PC-9 (cell line): ENCODE data around the gene SLC2A4RG. TPM values are rescaled to one million over a fixed set of nuclear protein-coding genes. Genes with fewer than 3 reads are reported as not detected.

Experiments
- BruUV-seq: library from RNA; stranded (reverse); fragments of 400-500 nt; replicated peaks from 2 replicates; lab custom pipeline; 2021; lab: Mats Ljungman, UMichigan
- CTCF ChIA-PET: fragments of 300-600 bp; sonication (Branson Sonifier 250); formaldehyde crosslinking; loops from one replicate; lab custom pipeline; 2022; ENCODE audit warnings: antibody characterized with exemption; lab: Charles Lee
- POLR2A ChIA-PET: fragments of 300-600 bp; sonication (Branson Sonifier 250); formaldehyde crosslinking; loops from one replicate; lab custom pipeline; 2022; ENCODE audit warnings: antibody characterized with exemption; ENCODE audit not compliant: unreplicated experiment; lab: Charles Lee
- DNase-seq, 2 experiments: peaks; one replicate each; pipeline versions ENCODE4 v3.0.0 to v3.0.0-alpha.2; 2015 to 2022; ENCODE audit warnings: mixed read lengths in 1 of 2
- H2AFZ ChIP-seq: fragments of 200-600 bp; sonication (generic); 2 replicates; pipeline ENCODE4 v1.8.1; 2017; ENCODE audit warnings: antibody characterized with exemption
- H3F3A ChIP-seq: fragments of 200-600 bp; sonication (generic); 2 replicates; pipeline ENCODE4 v1.8.1; 2017; ENCODE audit warnings: antibody characterized with exemption, mild to moderate bottlenecking, low read depth; ENCODE audit not compliant: insufficient read depth
- H3K27ac ChIP-seq: fragments of 200-600 bp; sonication (generic); 2 replicates; pipeline ENCODE4 v1.6.1; 2016; ENCODE audit warnings: mixed run types
- H3K27me3 ChIP-seq: fragments of 200-600 bp; sonication (generic); 2 replicates; pipeline ENCODE4 v1.6.1; 2016; ENCODE audit warnings: low read depth, mixed run types; ENCODE audit not compliant: insufficient read depth
- H3K36me3 ChIP-seq: fragments of 200-600 bp; sonication (generic); 2 replicates; pipeline ENCODE4 v1.6.1; 2016; ENCODE audit warnings: low read depth, mixed run types
- H3K4me1 ChIP-seq: fragments of 200-600 bp; sonication (generic); replicated peaks from 2 replicates; pipeline ENCODE4 v1.6.1; 2016; ENCODE audit warnings: mixed run types; ENCODE audit not compliant: insufficient read depth
- H3K4me2 ChIP-seq: fragments of 200-600 bp; sonication (generic); 2 replicates; pipeline ENCODE4 v1.6.1; 2017; ENCODE audit warnings: mixed run types
- H3K4me3 ChIP-seq: fragments of 200-600 bp; sonication (generic); 2 replicates; pipeline ENCODE4 v1.6.1; 2016; ENCODE audit warnings: mixed run types
- H3K79me2 ChIP-seq: fragments of 200-600 bp; sonication (generic); 2 replicates; pipeline ENCODE4 v1.6.1; 2017; ENCODE audit warnings: low read depth, mixed run types
- H3K9me2 ChIP-seq: fragments of 200-600 bp; sonication (generic); 2 replicates; pipeline ENCODE4 v1.8.1; 2017; ENCODE audit warnings: mild to moderate bottlenecking; ENCODE audit not compliant: insufficient read depth
- H3K9me3 ChIP-seq: fragments of 200-600 bp; sonication (generic); 2 replicates; pipeline ENCODE4 v1.8.1; 2016; ENCODE audit warnings: low read depth; ENCODE audit not compliant: insufficient read depth
- H4K20me1 ChIP-seq: fragments of 200-600 bp; sonication (generic); 2 replicates; pipeline ENCODE4 v1.8.1; 2017; ENCODE audit not compliant: insufficient read depth
- CTCF ChIP-seq: fragments of 200-600 bp; sonication (generic); conservative IDR thresholded peaks from 2 replicates; pipeline ENCODE4 v1.6.1; 2017; ENCODE audit warnings: mixed run types, antibody characterized with exemption, mild to moderate bottlenecking, moderate library complexity
- EZH2 ChIP-seq: fragments of 200-600 bp; sonication (generic); IDR thresholded peaks from 2 replicates; pipeline ENCODE4 v1.8.0; 2017; ENCODE audit warnings: antibody characterized with exemption, low read depth
- intact Hi-C: fragments of 100-400 bp; cut with micrococcal nuclease; formaldehyde crosslinking; loops from one replicate; pipeline ENCODE4 v1.10.0; 2022; ENCODE audit not compliant: unreplicated experiment
- total RNA-seq: library from RNA; stranded (reverse); gene quantifications from 2 replicates; pipeline ENCODE4 v1.2.3, GENCODE V29; 2021

SLC2A4RG gene
- total RNA-seq, 1 experiment from 2014 or later, result 167 TPM

GRCh38 chr20:63740070-63740626 is 572 bp downstream of the SLC2A4RG start:
- TF ChIP-seq CTCF (no peak), EZH2 (no peak)
- peaks cover 10% of the 10 kb centered on the region; the same call in 1 of the 2 replicates for H3K79me2 ChIP-seq
- H3K4me3 ChIP-seq, result peak overlapping the region; percentile 44
- peaks cover 44% of the 10 kb centered on the region for H3F3A ChIP-seq
- BruUV-seq, result no TSS peak
- peak overlapping the region; percentile 72 for H3K4me2 ChIP-seq
- H3K9me2 ChIP-seq, result no peaks in the 10 kb centered on the region
- peak in 1 of 2 experiments; percentile 55 for DNase-seq
- peaks cover 5% of the 10 kb centered on the region; the same call in 1 of the 2 replicates for H4K20me1 ChIP-seq
- CTCF ChIA-PET, result interaction anchor here (0.8 to 1.3 kb wide), 2 partner anchors 98 to 124 kb away, joined by 3 to 18 read pairs; no protein-coding TSS in a partner anchor
- peaks cover 9% of the 10 kb centered on the region for H3K4me1 ChIP-seq
- intact Hi-C loops, result loop anchor here (2.0 kb wide), 1 partner anchor 203 kb away; the partner anchor contains the start of gene PTK6
- POLR2A ChIA-PET, result interaction anchor here (0.5 to 1.0 kb wide), 3 partner anchors 98 to 219 kb away, joined by 3 to 5 read pairs (median 5); no protein-coding TSS in a partner anchor
- H3K36me3 ChIP-seq, result no peaks in the 10 kb centered on the region
- no peaks in the 10 kb centered on the region for H3K9me3 ChIP-seq
- H2AFZ ChIP-seq, result peak overlapping the region; percentile 46
- H3K27ac ChIP-seq, result 0 out of 2 replicates have a peak overlapping the region, but pooled peaks have one; percentile 13
- no peaks in the 10 kb centered on the region for H3K27me3 ChIP-seq

GRCh38 chr20:63740627-63741353 is 1.2 kb downstream of the SLC2A4RG start:
- Histone ChIP-seq H3K9me3 (no peaks in the 10 kb centered on the region), H3K4me1 (peaks cover 9% of the 10 kb centered on the region), H3K79me2 (peaks cover 10% of the 10 kb centered on the region; the same call in 1 of the 2 replicates), H3K36me3 (no peaks in the 10 kb centered on the region), H3K27ac (0 out of 2 replicates have a peak overlapping the region, but pooled peaks have one; percentile 13), H3K27me3 (no peaks in the 10 kb centered on the region), H3K4me2 (peak overlapping the region; percentile 72), H2AFZ (peak overlapping the region; percentile 46), H3F3A (peaks cover 44% of the 10 kb centered on the region), H3K9me2 (no peaks in the 10 kb centered on the region), H4K20me1 (no peaks in the 10 kb centered on the region; the same call in 1 of the 2 replicates), H3K4me3 (peak overlapping the region; percentile 44)
- ChIA-PET POLR2A (interaction anchor here (0.5 to 1.0 kb wide), 6 partner anchors 33 to 646 kb away, joined by 3 to 5 read pairs (median 4); partner anchors contain the start of genes ARFRP1 and ZGPAT), CTCF (interaction anchor here (0.8 to 1.3 kb wide), 2 partner anchors 99 to 123 kb away, joined by 3 to 18 read pairs; no protein-coding TSS in a partner anchor)
- BruUV-seq, result TSS peak; percentile 44
- intact Hi-C loops, result loop anchor here (1.0 to 2.0 kb wide), 2 partner anchors 125 to 204 kb away; partner anchors contain the start of genes PTK6 and TPD52L2
- TF ChIP-seq CTCF (no peak), EZH2 (no peak)
- DNase-seq, result peak; percentile 82 to 95

GRCh38 chr20:63741354-63741675 is 1.7 kb downstream of the SLC2A4RG start:
- Histone ChIP-seq H3K36me3 (no peaks in the 10 kb centered on the region), H2AFZ (peak overlapping the region; percentile 46; the same call in 1 of the 2 replicates), H3F3A (peaks cover 42% of the 10 kb centered on the region), H3K4me1 (peaks cover 9% of the 10 kb centered on the region), H3K4me2 (peak overlapping the region; percentile 72), H3K4me3 (peak overlapping the region; percentile 44; the same call in 1 of the 2 replicates), H3K27me3 (no peaks in the 10 kb centered on the region), H3K79me2 (peaks cover 10% of the 10 kb centered on the region; the same call in 1 of the 2 replicates), H3K27ac (no peak overlapping the region), H3K9me2 (no peaks in the 10 kb centered on the region), H4K20me1 (no peaks in the 10 kb centered on the region; the same call in 1 of the 2 replicates), H3K9me3 (no peaks in the 10 kb centered on the region)
- POLR2A ChIA-PET, result interaction anchor here (0.6 to 1.0 kb wide), 4 partner anchors 33 to 647 kb away, joined by 3 to 5 read pairs (median 4); partner anchors contain the start of genes ARFRP1 and ZGPAT
- CTCF ChIA-PET, result interaction anchor here (1.3 kb wide), 1 partner anchor 100 kb away, joined by 18 read pairs; no protein-coding TSS in a partner anchor
- no peak for DNase-seq
- TF ChIP-seq EZH2 (no peak), CTCF (no peak)
- intact Hi-C loops, result loop anchor here (1.0 to 2.0 kb wide), 2 partner anchors 124 to 205 kb away; partner anchors contain the start of genes PTK6 and TPD52L2
- BruUV-seq, result no TSS peak
